HepG2 (cell line): ENCODE data around the gene C19orf47. TPM values are rescaled to one million over a fixed set of nuclear protein-coding genes. Genes with fewer than 3 reads are reported as not detected.

Source experiments
- ATAC-seq: fragments of 200-7000 bp; cut with Tn5 transposase; 3 replicates; pipeline ENCODE4 v1.9.1; 2020; ENCODE audit warnings: mild to moderate bottlenecking, moderate library complexity
- BruUV-seq: library from RNA; stranded (reverse); fragments of 400-500 nt; replicated peaks from 2 replicates; lab custom pipeline; 2021; lab: Mats Ljungman, UMichigan
- CTCF ChIA-PET: fragments of 300-600 bp; formaldehyde crosslinking; extraction: SDS; loops from one replicate; lab custom pipeline; 2021; ENCODE audit warnings: low total read pairs, inconsistent platforms, low intra/inter-chr PET ratio; lab: Yijun Ruan, JAX
- POLR2A ChIA-PET: fragments of 350-600 bp; sonication (Branson Sonifier 250); formaldehyde crosslinking; loops from one replicate; lab custom pipeline; 2020; ENCODE audit warnings: antibody characterized with exemption, inconsistent platforms; lab: Yijun Ruan, JAX
- DNase-seq: peaks from one replicate; pipeline ENCODE4 v3.0.0-alpha.2; 2015; ENCODE audit warnings: low spot score
- FAIRE-seq: peaks from 3 replicates; lab custom pipeline; 2011; peaks lifted over from hg19 to GRCh38; lab: Jason Lieb, UNC
- H2AFZ ChIP-seq: one replicate; pipeline ENCODE4 v1.6.1; 2011; ENCODE audit warnings: low read length, inconsistent platforms
- H3K27ac ChIP-seq: fragments of 300-600 bp; 3 replicates; pipeline ENCODE4 v1.8.0; 2011; ENCODE audit warnings: mixed run types, mild to moderate bottlenecking, mixed read lengths, low read length, inconsistent platforms; ENCODE audit not compliant: insufficient read depth; ENCODE audit errors: extremely low read length
- H3K27me3 ChIP-seq, 2 experiments: fragments of 200-600 bp in 1 of 2; 2 replicates in 1 of 2; 3 replicates in 1 of 2; pipeline versions ENCODE4 v1.6.0 to v1.8.0; 2011; ENCODE audit warnings: low read length in 2 of 2, mild to moderate bottlenecking in 2 of 2, moderate library complexity in 2 of 2, inconsistent platforms in 1 of 2; ENCODE audit not compliant: insufficient read depth in 2 of 2, control insufficient read depth in 1 of 2
- H3K36me3 ChIP-seq, 2 experiments: fragments of 200-600 bp in 1 of 2; replicated peaks in 1 of 2; 2 replicates in 1 of 2; 3 replicates in 1 of 2; pipeline versions ENCODE4 v1.5.1 to v1.8.0; 2011; ENCODE audit warnings: low read length in 2 of 2, inconsistent platforms in 1 of 2; ENCODE audit not compliant: insufficient read depth in 2 of 2, control insufficient read depth in 1 of 2
- H3K4me1 ChIP-seq: 2 replicates; pipeline ENCODE4 v1.5.1; 2012; ENCODE audit warnings: low read length, inconsistent platforms; ENCODE audit not compliant: insufficient read depth
- H3K4me2 ChIP-seq: 2 replicates; pipeline ENCODE4 v1.6.0; 2011; ENCODE audit warnings: low read depth, low read length, inconsistent platforms
- H3K4me3 ChIP-seq, 3 experiments: fragments of 200-600 bp in 1 of 3; sonication (generic), shearing (Covaris generic) in 1 of 3; replicated peaks in 1 of 3; 2 replicates each; pipeline ENCODE4 v1.5.1; 2011 to 2016; ENCODE audit warnings: low read length in 3 of 3, inconsistent platforms in 2 of 3, low read depth in 2 of 3, mild to moderate bottlenecking in 2 of 3, control low read depth in 1 of 3, mixed read lengths in 1 of 3; ENCODE audit not compliant: insufficient read depth in 1 of 3
- H3K79me2 ChIP-seq: one replicate; pipeline ENCODE4 v1.6.1; 2011; ENCODE audit warnings: low read length, inconsistent platforms; ENCODE audit not compliant: insufficient read depth
- H3K9ac ChIP-seq: 2 replicates; pipeline ENCODE4 v1.6.0; 2011; ENCODE audit warnings: mild to moderate bottlenecking, low read depth, low read length, inconsistent platforms; ENCODE audit not compliant: insufficient read depth
- H3K9me3 ChIP-seq: 2 replicates; pipeline ENCODE4 v1.5.1; 2012; ENCODE audit warnings: mild to moderate bottlenecking, low read length
- H4K20me1 ChIP-seq: 2 replicates; pipeline ENCODE4 v1.6.0; 2011; ENCODE audit warnings: inconsistent platforms, mild to moderate bottlenecking, low read length, moderate library complexity; ENCODE audit not compliant: insufficient read depth
- EHMT2 ChIP-seq: fragments of 200-600 bp; sonication (generic); IDR thresholded peaks from 2 replicates; pipeline ENCODE4 v1.7.0; 2017; ENCODE audit warnings: antibody characterized with exemption, low read depth, low read length, borderline replicate concordance
- HOXA9 ChIP-seq: sonication (generic); formaldehyde crosslinking; IDR thresholded peaks from 2 replicates; pipeline ENCODE4 v1.8.1; 2022; ENCODE audit warnings: missing genetic modification reagents, mild to moderate bottlenecking, moderate library complexity, borderline replicate concordance
- IRF2 ChIP-seq: IDR thresholded peaks from 2 replicates; pipeline ENCODE4 v1.6.1; 2018; ENCODE audit warnings: missing genetic modification reagents, missing compliant biosample characterization
- IRF9 ChIP-seq: sonication (generic); formaldehyde crosslinking; IDR thresholded peaks from 2 replicates; pipeline ENCODE4 v1.8.0; 2022; ENCODE audit warnings: missing genetic modification reagents, mild to moderate bottlenecking, borderline replicate concordance
- LCORL ChIP-seq, 2 experiments: fragments of 450-650 bp in 1 of 2; sonication (generic) in 1 of 2; formaldehyde crosslinking in 1 of 2; IDR thresholded peaks; 2 replicates each; pipeline versions ENCODE4 v1.5.0 to v1.6.1; 2017 to 2020; ENCODE audit warnings: antibody characterized with exemption in 1 of 2, missing genetic modification reagents in 1 of 2
- PCBP2 ChIP-seq: fragments of 200-400 bp; formaldehyde crosslinking; optimal IDR thresholded peaks from 2 replicates; pipeline ENCODE3; 2018; ENCODE audit warnings: low read length, low read depth; ENCODE audit not compliant: poor library complexity, severe bottlenecking
- SCMH1 ChIP-seq: sonication (generic); formaldehyde crosslinking; IDR thresholded peaks from 2 replicates; pipeline ENCODE4 v1.9.0; 2021; ENCODE audit warnings: missing genetic modification reagents, mild to moderate bottlenecking, borderline replicate concordance
- SOX6 ChIP-seq, 2 experiments: fragments of 450-650 bp in 1 of 2; sonication (generic) in 1 of 2; formaldehyde crosslinking in 1 of 2; IDR thresholded peaks; 2 replicates each; pipeline versions ENCODE4 v1.4.0 to v1.6.1; 2017 to 2020; ENCODE audit warnings: antibody characterized with exemption in 1 of 2, mild to moderate bottlenecking in 1 of 2, missing genetic modification reagents in 1 of 2
- ZNF235 ChIP-seq: sonication (generic); formaldehyde crosslinking; IDR thresholded peaks from 2 replicates; pipeline ENCODE4 v1.8.1; 2023; ENCODE audit warnings: mild to moderate bottlenecking, missing genetic modification reagents, borderline replicate concordance
- ZNF263 ChIP-seq: sonication (generic); formaldehyde crosslinking; IDR thresholded peaks from 2 replicates; pipeline ENCODE4 v1.4.0; 2020; ENCODE audit warnings: missing genetic modification reagents
- ZNF3 ChIP-seq: IDR thresholded peaks from 2 replicates; pipeline ENCODE4 v1.7.0; 2017; ENCODE audit warnings: inconsistent platforms
- ZNF350 ChIP-seq: sonication (generic); formaldehyde crosslinking; IDR thresholded peaks from 2 replicates; pipeline ENCODE4 v1.4.0; 2020; ENCODE audit warnings: mild to moderate bottlenecking, low read depth, missing genetic modification reagents, borderline replicate concordance
- ZNF556 ChIP-seq: sonication (generic); formaldehyde crosslinking; IDR thresholded peaks from 2 replicates; pipeline ENCODE4 v1.4.0; 2020; ENCODE audit warnings: mild to moderate bottlenecking, missing genetic modification reagents, borderline replicate concordance
- WGBS: methylation state at CpG from one replicate; pipeline ENCODE4 v1.1.6; 2017; ENCODE audit warnings: low lambda C conversion rate; 5-methylcytosine and 5-hydroxymethylcytosine counted together
- in situ Hi-C: cut with HindIII; loops from 2 replicates; pipeline ENCODE4 v1.10.0; 2017; ENCODE audit warnings: low pct_unique_long_range_greater_than_20kb; ENCODE audit not compliant: extremely low pct_ligation_motif_present
- intact Hi-C: fragments of 100-400 bp; cut with micrococcal nuclease; formaldehyde crosslinking; loops from one replicate; pipeline ENCODE4 v1.10.0; 2022; ENCODE audit not compliant: unreplicated experiment
- polyA plus RNA-seq, 8 experiments: library from polyadenylated mRNA; depleted of rRNA in 3 of 8; stranded (reverse) in 7 of 8; unstranded in 1 of 8; fragments of >200 nt; fragmentation: Illumina TruSeq in 4 of 8; extraction: Trizol in 4 of 8; gene quantifications; 2 replicates each; pipeline versions ENCODE4 v1.2.1 to v1.2.3, GENCODE V29; 2011 to 2016; ENCODE audit warnings: low read depth in 4 of 8, missing spikeins in 1 of 8, mixed read lengths in 1 of 8; ENCODE audit not compliant: insufficient read depth in 1 of 8
- total RNA-seq, 5 experiments: library from RNA; depleted of rRNA; stranded (reverse); fragments of >200 nt; fragmentation: Illumina TruSeq; extraction: Trizol; gene quantifications; 2 replicates each; pipeline ENCODE4 v1.2.3, GENCODE V29; 2016; ENCODE audit warnings: low read depth in 1 of 5
- TF ChIP-seq, protein P1 (sequence below), 2 experiments: sonication (generic) in 1 of 2; formaldehyde crosslinking in 1 of 2; IDR thresholded peaks; 2 replicates each; pipeline versions ENCODE4 v1.4.0 to v1.6.1; 2016 to 2020; ENCODE audit warnings: borderline replicate concordance in 1 of 2, low read depth in 1 of 2, mild to moderate bottlenecking in 1 of 2, missing genetic modification reagents in 1 of 2

The C19orf47 gene
- total and polyA plus RNA-seq, 2 of the 13 experiments (the other 11 are each of a cell fraction or from before 2014, with no cell fraction given), result 8.1 to 10.6 TPM

- Histone ChIP-seq H3K4me3 (no peak overlapping the region), H2AFZ (no peak overlapping the region), H3K36me3 (no peaks in the 10 kb centered on the region), H4K20me1 (no peaks in the 10 kb centered on the region), H3K4me1 (peaks cover 10% of the 10 kb centered on the region), H3K9ac (no peak overlapping the region), H3K79me2 (no peaks in the 10 kb centered on the region), H3K27me3 (no peaks in the 10 kb centered on the region), H3K9me3 (no peaks in the 10 kb centered on the region), H3K27ac (no peak overlapping the region), H3K4me2 (no peak overlapping the region)
- no peak for FAIRE-seq
- no TSS peak for BruUV-seq
- intact Hi-C loops, result loop anchor here (5.0 to 10.0 kb wide), 2 partner anchors 83 to 215 kb away; partner anchors contain the start of gene HIPK4
- WGBS, result 61% methylated on average over 1 of the region's 1 CpG
- CTCF ChIA-PET, result no interaction called here
- no peak for ATAC-seq
- in situ Hi-C loops, result no loop called here
- POLR2A ChIA-PET, result no interaction called here
- DNase-seq, result no peak
- TF ChIP-seq EHMT2 (no peak), ZNF350 (CRISPR knock-in tag) (no peak), IRF9 (CRISPR knock-in tag) (no peak), SCMH1 (CRISPR knock-in tag) (no peak), SOX6 (IDR thresholded peaks at IDR 0.05) (no peak), SOX6 (CRISPR knock-in tag; IDR thresholded peaks at IDR 0.05) (no peak), LCORL (IDR thresholded peaks at IDR 0.05) (no peak), LCORL (CRISPR knock-in tag; IDR thresholded peaks at IDR 0.05) (no peak), HOXA9 (CRISPR knock-in tag) (no peak), ZNF556 (CRISPR knock-in tag) (no peak), PCBP2 (no peak), ZNF263 (CRISPR knock-in tag) (no peak), ZNF235 (no peak), ZNF3 (CRISPR knock-in tag) (no peak), IRF2 (CRISPR knock-in tag) (no peak)
- TF ChIP-seq, protein P1, sequence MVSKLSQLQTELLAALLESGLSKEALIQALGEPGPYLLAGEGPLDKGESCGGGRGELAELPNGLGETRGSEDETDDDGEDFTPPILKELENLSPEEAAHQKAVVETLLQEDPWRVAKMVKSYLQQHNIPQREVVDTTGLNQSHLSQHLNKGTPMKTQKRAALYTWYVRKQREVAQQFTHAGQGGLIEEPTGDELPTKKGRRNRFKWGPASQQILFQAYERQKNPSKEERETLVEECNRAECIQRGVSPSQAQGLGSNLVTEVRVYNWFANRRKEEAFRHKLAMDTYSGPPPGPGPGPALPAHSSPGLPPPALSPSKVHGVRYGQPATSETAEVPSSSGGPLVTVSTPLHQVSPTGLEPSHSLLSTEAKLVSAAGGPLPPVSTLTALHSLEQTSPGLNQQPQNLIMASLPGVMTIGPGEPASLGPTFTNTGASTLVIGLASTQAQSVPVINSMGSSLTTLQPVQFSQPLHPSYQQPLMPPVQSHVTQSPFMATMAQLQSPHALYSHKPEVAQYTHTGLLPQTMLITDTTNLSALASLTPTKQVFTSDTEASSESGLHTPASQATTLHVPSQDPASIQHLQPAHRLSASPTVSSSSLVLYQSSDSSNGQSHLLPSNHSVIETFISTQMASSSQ (IDR thresholded peaks at IDR 0.05; ENCODE audit: low read depth), result no peak
- TF ChIP-seq, protein P1 (CRISPR knock-in tag; IDR thresholded peaks at IDR 0.05; ENCODE audit: borderline replicate concordance), result no peak
Measured at GRCh38 chr19:40309666-40310065, 38.5 kb downstream of the C19orf47 start.
